Measurements from ENCODE around the gene TMEM156. TPM values are rescaled to one million over a fixed set of nuclear protein-coding genes. Genes with fewer than 3 reads are reported as not detected.
"Not testable (repeated sequence)": the region's sequence is repeated elsewhere in the genome, so short reads cannot be mapped to it uniquely, and the experiment has no call there.

TMEM156 gene
- total and polyA plus RNA-seq, 9 donors: 0.09 to 0.62 (median 0.21) TPM; not detected in 2

DNA sequence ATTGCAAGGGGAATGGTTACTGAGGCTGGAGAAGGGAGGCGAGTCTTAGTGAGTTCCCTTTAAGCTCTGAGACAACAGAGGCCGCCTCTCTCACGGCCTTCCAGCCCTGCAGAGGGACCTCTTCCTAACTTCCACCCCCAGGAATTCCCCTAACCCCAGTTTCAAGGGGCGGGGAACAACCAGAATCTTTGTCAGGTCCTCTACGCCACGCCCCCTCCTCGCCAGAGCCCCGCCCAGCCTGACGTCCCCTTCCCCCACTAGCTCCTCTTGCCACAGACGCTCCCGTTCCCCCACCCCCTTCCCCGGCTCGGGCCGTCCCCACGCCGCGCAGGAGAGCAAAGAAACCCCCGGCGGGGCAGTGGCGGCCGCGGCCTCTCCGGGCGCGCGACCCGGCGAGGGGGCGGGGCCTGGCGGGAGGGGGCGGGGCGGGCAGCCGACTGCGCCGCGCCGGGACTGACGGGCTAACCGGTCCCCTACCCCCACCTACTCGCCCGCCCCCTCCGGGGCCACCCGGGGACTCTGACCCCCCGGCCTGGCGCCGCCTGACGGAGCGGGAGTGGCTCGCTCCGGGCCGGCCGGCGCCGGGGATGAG, 12.3 kb upstream of the TMEM156 start:
- Histone ChIP-seq H3K9me3 (replicated peaks; ENCODE audit: control insufficient read depth, low read depth, low read length) (no peaks in the 10 kb centered on the region), H3K4me1 (ENCODE audit: control insufficient read depth, insufficient read depth, low read length) (peaks cover 2% of the 10 kb centered on the region), H3K27ac (ENCODE audit: low read length) (peak overlapping the region; percentile 94), H3K36me3 (ENCODE audit: control insufficient read depth, insufficient read depth, low read length) (no peaks in the 10 kb centered on the region), H3K27me3 (ENCODE audit: control insufficient read depth, insufficient read depth, low read length) (no peaks in the 10 kb centered on the region), H3K4me3 (ENCODE audit: low read length) (peak overlapping the region; percentile 60)
- 0% methylated on average over 35 of the region's 54 CpGs for WGBS (ENCODE audit: insufficient coverage)
- DNase-seq: peak; percentile 95

GRCh38 chr4:39043861-39044363, 11.7 kb upstream of the TMEM156 start:
- H3K27me3 ChIP-seq (ENCODE audit: control insufficient read depth, insufficient read depth, low read length): no peaks in the 10 kb centered on the region
- WGBS (ENCODE audit: insufficient coverage): 33% methylated on average over 1 of the region's 8 CpGs
- peaks cover 2% of the 10 kb centered on the region for H3K4me1 ChIP-seq (ENCODE audit: control insufficient read depth, insufficient read depth, low read length)
- peak overlapping the region; percentile 60 for H3K4me3 ChIP-seq (ENCODE audit: low read length)
- H3K27ac ChIP-seq (ENCODE audit: low read length): peak overlapping the region; percentile 94
- no peaks in the 10 kb centered on the region for H3K36me3 ChIP-seq (ENCODE audit: control insufficient read depth, insufficient read depth, low read length)
- peak; percentile 48 for DNase-seq
- no peaks in the 10 kb centered on the region for H3K9me3 ChIP-seq (replicated peaks; ENCODE audit: control insufficient read depth, low read depth, low read length)

GRCh38 chr4:39043058-39043860, 11.1 kb upstream of the TMEM156 start:
- peak overlapping the region; percentile 94 for H3K27ac ChIP-seq (ENCODE audit: low read length)
- DNase-seq: peak; percentile 32
- WGBS (ENCODE audit: insufficient coverage): 100% methylated on average over 1 of the region's 10 CpGs
- H3K9me3 ChIP-seq (replicated peaks; ENCODE audit: control insufficient read depth, low read depth, low read length): no peaks in the 10 kb centered on the region
- peaks cover 2% of the 10 kb centered on the region for H3K4me1 ChIP-seq (ENCODE audit: control insufficient read depth, insufficient read depth, low read length)
- no peaks in the 10 kb centered on the region for H3K36me3 ChIP-seq (ENCODE audit: control insufficient read depth, insufficient read depth, low read length)
- H3K4me3 ChIP-seq (ENCODE audit: low read length): no peak overlapping the region
- no peaks in the 10 kb centered on the region for H3K27me3 ChIP-seq (ENCODE audit: control insufficient read depth, insufficient read depth, low read length)

GRCh38 chr4:39042366-39042765, 10.2 kb upstream of the TMEM156 start:
- Histone ChIP-seq H3K27ac (ENCODE audit: low read length) (peak overlapping the region; percentile 94), H3K4me3 (ENCODE audit: low read length) (no peak overlapping the region), H3K9me3 (replicated peaks; ENCODE audit: control insufficient read depth, low read depth, low read length) (no peaks in the 10 kb centered on the region), H3K4me1 (ENCODE audit: control insufficient read depth, insufficient read depth, low read length) (peaks cover 2% of the 10 kb centered on the region), H3K27me3 (ENCODE audit: control insufficient read depth, insufficient read depth, low read length) (no peaks in the 10 kb centered on the region), H3K36me3 (ENCODE audit: control insufficient read depth, insufficient read depth, low read length) (no peaks in the 10 kb centered on the region)
- WGBS (ENCODE audit: insufficient coverage): 83% methylated on average over 1 of the region's 1 CpG
- no peak for DNase-seq

GRCh38 chr4:39039108-39039507, 6.9 kb upstream of the TMEM156 start:
- WGBS (ENCODE audit: insufficient coverage): 88% methylated on average over 2 of the region's 3 CpGs
- DNase-seq: no peak
- Histone ChIP-seq H3K4me1 (ENCODE audit: control insufficient read depth, insufficient read depth, low read length) (no peaks in the 10 kb centered on the region), H3K9me3 (replicated peaks; ENCODE audit: control insufficient read depth, low read depth, low read length) (no peaks in the 10 kb centered on the region), H3K4me3 (ENCODE audit: low read length) (no peak overlapping the region), H3K27me3 (ENCODE audit: control insufficient read depth, insufficient read depth, low read length) (no peaks in the 10 kb centered on the region), H3K36me3 (ENCODE audit: control insufficient read depth, insufficient read depth, low read length) (no peaks in the 10 kb centered on the region), H3K27ac (ENCODE audit: low read length) (no peak overlapping the region)

DNA sequence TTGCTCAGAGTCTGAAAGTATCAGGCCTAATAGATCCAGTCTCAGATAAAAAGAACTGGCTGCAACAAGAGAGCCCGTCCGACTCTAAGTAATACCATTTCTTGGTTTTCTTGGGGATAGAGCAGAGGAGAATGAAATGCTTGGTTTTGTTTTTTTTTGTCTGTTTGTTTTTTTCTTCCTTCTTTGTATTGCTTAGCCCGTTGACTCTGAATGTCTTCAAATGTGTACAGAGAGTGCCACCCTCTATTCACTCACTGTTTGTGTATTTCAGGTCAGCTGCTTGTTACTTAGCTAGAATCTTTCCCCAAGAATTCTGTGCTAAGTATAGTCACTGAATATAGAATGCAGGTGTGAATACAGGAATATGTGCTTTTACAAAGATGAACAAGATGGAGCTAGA, 5.7 kb upstream of the TMEM156 start:
- H3K9me3 ChIP-seq (replicated peaks; ENCODE audit: control insufficient read depth, low read depth, low read length): no peaks in the 10 kb centered on the region
- DNase-seq: no peak
- H3K4me3 ChIP-seq (ENCODE audit: low read length): no peak overlapping the region
- WGBS (ENCODE audit: insufficient coverage): no CpG with 5 or more reads among the region's 3 CpGs
- H3K36me3 ChIP-seq (ENCODE audit: control insufficient read depth, insufficient read depth, low read length): no peaks in the 10 kb centered on the region
- H3K4me1 ChIP-seq (ENCODE audit: control insufficient read depth, insufficient read depth, low read length): no peaks in the 10 kb centered on the region
- H3K27ac ChIP-seq (ENCODE audit: low read length): no peak overlapping the region
- H3K27me3 ChIP-seq (ENCODE audit: control insufficient read depth, insufficient read depth, low read length): no peaks in the 10 kb centered on the region

- WGBS (ENCODE audit: insufficient coverage): 86% methylated on average over 2 of the region's 4 CpGs
- DNase-seq: no peak
Observed at GRCh38 chr4:39037491-39037825, 5.2 kb upstream of the TMEM156 start.

GRCh38 chr4:39036172-39036571, 4.0 kb upstream of the TMEM156 start:
- no peaks in the 10 kb centered on the region for H3K4me1 ChIP-seq (ENCODE audit: control insufficient read depth, insufficient read depth, low read length)
- no peak overlapping the region for H3K4me3 ChIP-seq (ENCODE audit: low read length)
- H3K27me3 ChIP-seq (ENCODE audit: control insufficient read depth, insufficient read depth, low read length): no peaks in the 10 kb centered on the region
- WGBS (ENCODE audit: insufficient coverage): 100% methylated on average over 1 of the region's 7 CpGs
- no peak overlapping the region for H3K27ac ChIP-seq (ENCODE audit: low read length)
- no peaks in the 10 kb centered on the region for H3K36me3 ChIP-seq (ENCODE audit: control insufficient read depth, insufficient read depth, low read length)
- no peak for DNase-seq
- no peaks in the 10 kb centered on the region for H3K9me3 ChIP-seq (replicated peaks; ENCODE audit: control insufficient read depth, low read depth, low read length)

More at GRCh38 chr4:39037491-39037825, 5.2 kb upstream of the TMEM156 start:
- H3K27ac ChIP-seq (ENCODE audit: low read length): no peak overlapping the region
- H3K4me1 ChIP-seq (ENCODE audit: control insufficient read depth, insufficient read depth, low read length): no peaks in the 10 kb centered on the region
- no peak overlapping the region for H3K4me3 ChIP-seq (ENCODE audit: low read length)
- no peaks in the 10 kb centered on the region for H3K9me3 ChIP-seq (replicated peaks; ENCODE audit: control insufficient read depth, low read depth, low read length)
- H3K36me3 ChIP-seq (ENCODE audit: control insufficient read depth, insufficient read depth, low read length): no peaks in the 10 kb centered on the region
- no peaks in the 10 kb centered on the region for H3K27me3 ChIP-seq (ENCODE audit: control insufficient read depth, insufficient read depth, low read length)

- H3K27ac ChIP-seq (ENCODE audit: low read length); H3K9me3 ChIP-seq (replicated peaks; ENCODE audit: control insufficient read depth, low read depth, low read length); H3K27me3 ChIP-seq (ENCODE audit: control insufficient read depth, insufficient read depth, low read length); H3K4me3 ChIP-seq (ENCODE audit: low read length); H3K36me3 ChIP-seq (ENCODE audit: control insufficient read depth, insufficient read depth, low read length); H3K4me1 ChIP-seq (ENCODE audit: control insufficient read depth, insufficient read depth, low read length); DNase-seq: not testable (repeated sequence)
- 69% methylated on average over 2 of the region's 6 CpGs for WGBS (ENCODE audit: insufficient coverage)
Observed at GRCh38 chr4:39031590-39032020, 604 bp downstream of the TMEM156 start.

DNA sequence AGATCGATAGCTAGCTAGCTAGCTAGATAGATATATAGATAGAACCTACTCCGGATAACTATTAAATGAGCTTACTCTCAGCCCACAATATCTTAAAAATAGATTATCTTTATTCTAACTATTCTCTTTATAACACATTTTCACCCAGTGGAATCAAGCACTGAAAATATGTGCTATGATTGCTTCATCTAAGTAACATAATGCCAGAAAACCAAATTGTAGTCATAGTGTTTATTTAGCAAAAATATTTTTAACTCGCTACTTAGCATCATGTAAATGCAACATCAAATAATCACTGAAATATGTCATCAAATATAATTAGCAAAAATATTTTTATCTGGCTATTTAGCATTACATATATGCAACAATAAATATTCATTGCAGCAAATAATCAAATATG, 1.5 kb downstream of the TMEM156 start:
- no peak for DNase-seq
- Histone ChIP-seq H3K9me3 (replicated peaks; ENCODE audit: control insufficient read depth, low read depth, low read length) (no peaks in the 10 kb centered on the region), H3K27ac (ENCODE audit: low read length) (no peak overlapping the region), H3K27me3 (ENCODE audit: control insufficient read depth, insufficient read depth, low read length) (no peaks in the 10 kb centered on the region), H3K36me3 (ENCODE audit: control insufficient read depth, insufficient read depth, low read length) (no peaks in the 10 kb centered on the region), H3K4me3 (ENCODE audit: low read length) (no peak overlapping the region), H3K4me1 (ENCODE audit: control insufficient read depth, insufficient read depth, low read length) (no peaks in the 10 kb centered on the region)
- no CpG with 5 or more reads among the region's 3 CpGs for WGBS (ENCODE audit: insufficient coverage)
